IMR-90 (cell line): Measurements from ENCODE around the gene TRMT1. TPM values are rescaled to one million over a fixed set of nuclear protein-coding genes. Genes with fewer than 3 reads are reported as not detected.

Experiments
- ATAC-seq: fragments of 200-7000 bp; cut with Tn5 transposase; 2 replicates; pipeline ENCODE4 v1.9.1; 2020; ENCODE audit warnings: low read depth, mild to moderate bottlenecking, moderate library complexity
- BruUV-seq: library from RNA; stranded (reverse); fragments of 400-500 nt; replicated peaks from 2 replicates; lab custom pipeline; 2021; lab: Mats Ljungman, UMichigan
- CTCF ChIA-PET: fragments of 300-600 bp; formaldehyde crosslinking; extraction: SDS; loops from one replicate; lab custom pipeline; 2021; ENCODE audit warnings: antibody characterized with exemption; lab: Yijun Ruan, JAX
- POLR2A ChIA-PET: fragments of 300-600 bp; sonication (Branson Sonifier 250); formaldehyde crosslinking; loops from one replicate; lab custom pipeline; 2022; ENCODE audit warnings: antibody characterized with exemption; ENCODE audit not compliant: unreplicated experiment; lab: Charles Lee
- DNase-seq: peaks from one replicate; pipeline ENCODE4 v3.0.0; 2013
- H2AFZ ChIP-seq: replicated peaks from 2 replicates; pipeline ENCODE3; 2013; ENCODE audit warnings: low read length, mild to moderate bottlenecking; ENCODE audit not compliant: poor library complexity
- H2AK5ac ChIP-seq: 2 replicates; pipeline ENCODE4 v1.6.1; 2013; ENCODE audit warnings: low read depth, low read length, inconsistent platforms
- H2AK9ac ChIP-seq: replicated peaks from 2 replicates; pipeline ENCODE3; 2013; ENCODE audit warnings: mild to moderate bottlenecking, low read depth, low read length, moderate library complexity; ENCODE audit not compliant: poor library complexity
- H2BK120ac ChIP-seq: 2 replicates; pipeline ENCODE4 v1.6.1; 2013; ENCODE audit warnings: low read depth, low read length, inconsistent platforms
- H2BK15ac ChIP-seq: 3 replicates; pipeline ENCODE4 v1.6.1; 2013; ENCODE audit warnings: low read depth, low read length, inconsistent platforms
- H2BK20ac ChIP-seq: 2 replicates; pipeline ENCODE4 v1.6.1; 2013; ENCODE audit warnings: low read depth, mild to moderate bottlenecking, inconsistent platforms, low read length, moderate library complexity
- H2BK5ac ChIP-seq: 2 replicates; pipeline ENCODE4 v1.6.1; 2013; ENCODE audit warnings: mild to moderate bottlenecking, low read depth, low read length, inconsistent platforms; ENCODE audit not compliant: poor library complexity, severe bottlenecking
- H3K14ac ChIP-seq: replicated peaks from 2 replicates; pipeline ENCODE4 v1.6.1; 2013; ENCODE audit warnings: low read depth, low read length, inconsistent platforms
- H3K18ac ChIP-seq: 2 replicates; pipeline ENCODE4 v1.6.1; 2013; ENCODE audit warnings: low read depth, low read length, control low read depth
- H3K23ac ChIP-seq: 2 replicates; pipeline ENCODE4 v1.6.1; 2013; ENCODE audit warnings: low read depth, low read length, inconsistent platforms
- H3K27ac ChIP-seq: 2 replicates; pipeline ENCODE4 v1.5.1; 2013; ENCODE audit warnings: mild to moderate bottlenecking, control low read depth, low read length; ENCODE audit not compliant: insufficient read depth
- H3K27me3 ChIP-seq: 2 replicates; pipeline ENCODE4 v1.6.1; 2013; ENCODE audit warnings: low read length; ENCODE audit not compliant: control insufficient read depth, insufficient read depth
- H3K36me3 ChIP-seq: 2 replicates; pipeline ENCODE4 v1.6.1; 2013; ENCODE audit warnings: low read length, mixed read lengths; ENCODE audit not compliant: control insufficient read depth, insufficient read depth
- H3K4ac ChIP-seq: 2 replicates; pipeline ENCODE4 v1.6.1; 2013; ENCODE audit warnings: low read depth, low read length, inconsistent platforms
- H3K4me1 ChIP-seq: 2 replicates; pipeline ENCODE4 v1.6.1; 2013; ENCODE audit warnings: low read length, mixed read lengths; ENCODE audit not compliant: control insufficient read depth, insufficient read depth
- H3K4me2 ChIP-seq: 2 replicates; pipeline ENCODE4 v1.6.1; 2013; ENCODE audit warnings: low read depth, mild to moderate bottlenecking, control low read depth, low read length, moderate library complexity
- H3K4me3 ChIP-seq: 2 replicates; pipeline ENCODE4 v1.5.1; 2013; ENCODE audit warnings: low read depth, mild to moderate bottlenecking, control low read depth, low read length, moderate library complexity; ENCODE audit not compliant: insufficient read depth
- H3K56ac ChIP-seq: 2 replicates; pipeline ENCODE4 v1.6.1; 2013; ENCODE audit warnings: low read length, inconsistent platforms; ENCODE audit not compliant: insufficient read depth; ENCODE audit errors: extremely low read depth
- H3K79me1 ChIP-seq, 2 experiments: 2 replicates each; pipeline ENCODE4 v1.6.1; 2013; ENCODE audit warnings: low read length in 2 of 2, inconsistent platforms in 1 of 2, low read depth in 1 of 2
- H3K9ac ChIP-seq: 2 replicates; pipeline ENCODE4 v1.6.1; 2013; ENCODE audit warnings: low read depth, low read length, control low read depth
- H3K9me1 ChIP-seq: 2 replicates; pipeline ENCODE4 v1.6.1; 2013; ENCODE audit warnings: low read length, inconsistent platforms; ENCODE audit not compliant: insufficient read depth
- H3K9me3 ChIP-seq: 2 replicates; pipeline ENCODE4 v1.6.1; 2013; ENCODE audit warnings: low read length; ENCODE audit not compliant: control insufficient read depth, insufficient read depth
- H4K20me1 ChIP-seq: 2 replicates; pipeline ENCODE4 v1.6.1; 2013; ENCODE audit warnings: low read length, inconsistent platforms; ENCODE audit not compliant: insufficient read depth
- H4K5ac ChIP-seq: 2 replicates; pipeline ENCODE4 v1.6.1; 2013; ENCODE audit warnings: mild to moderate bottlenecking, low read depth, low read length, control low read depth
- H4K8ac ChIP-seq, 2 experiments: 2 replicates each; pipeline ENCODE4 v1.6.1; 2013; ENCODE audit warnings: low read depth in 2 of 2, low read length in 2 of 2, control low read depth in 1 of 2, inconsistent platforms in 1 of 2
- H4K91ac ChIP-seq: 2 replicates; pipeline ENCODE4 v1.6.1; 2013; ENCODE audit warnings: low read depth, low read length, inconsistent platforms; ENCODE audit not compliant: insufficient read depth
- CEBPB ChIP-seq: IDR thresholded peaks from 2 replicates; pipeline ENCODE4 v1.6.1; 2012; ENCODE audit warnings: low read depth, low read length, improper control_type of control experiment
- CHD1 ChIP-seq: IDR thresholded peaks from 2 replicates; pipeline ENCODE4 v1.6.1; 2012; ENCODE audit warnings: low read depth, low read length, improper control_type of control experiment
- CTCF ChIP-seq: conservative IDR thresholded peaks from 2 replicates; pipeline ENCODE4 v1.5.1; 2012; ENCODE audit warnings: mild to moderate bottlenecking, low read depth, low read length, improper control_type of control experiment
- FOS ChIP-seq: fragments of 150-350 bp; IDR thresholded peaks from 2 replicates; pipeline ENCODE4 v1.6.1; 2016; ENCODE audit warnings: low read depth, low read length
- MAZ ChIP-seq: IDR thresholded peaks from 2 replicates; pipeline ENCODE4 v1.6.1; 2012; ENCODE audit warnings: low read depth, mild to moderate bottlenecking, low read length, improper control_type of control experiment, moderate library complexity, borderline replicate concordance
- MXI1 ChIP-seq: IDR thresholded peaks from 2 replicates; pipeline ENCODE4 v1.6.1; 2012; ENCODE audit warnings: low read depth, mild to moderate bottlenecking, low read length, moderate library complexity, borderline replicate concordance
- NFE2L2 ChIP-seq: fragments of 150-350 bp; IDR thresholded peaks from 2 replicates; pipeline ENCODE4 v1.6.1; 2016; ENCODE audit warnings: low read depth, mild to moderate bottlenecking, low read length
- POLR2A ChIP-seq: IDR thresholded peaks from 2 replicates; pipeline ENCODE4 v1.6.1; 2012; ENCODE audit warnings: mild to moderate bottlenecking, low read depth, low read length
- RAD21 ChIP-seq: IDR thresholded peaks from 2 replicates; pipeline ENCODE4 v1.6.1; 2012; ENCODE audit warnings: low read length, improper control_type of control experiment
- RCOR1 ChIP-seq: IDR thresholded peaks from 2 replicates; pipeline ENCODE4 v1.6.1; 2012; ENCODE audit warnings: mild to moderate bottlenecking, low read length, improper control_type of control experiment; ENCODE audit not compliant: insufficient replicate concordance
- RFX5 ChIP-seq: IDR thresholded peaks from 2 replicates; pipeline ENCODE4 v1.8.0; 2012; ENCODE audit warnings: low read depth, mild to moderate bottlenecking, low read length, moderate library complexity
- SMC3 ChIP-seq: fragments of 150-350 bp; IDR thresholded peaks from 2 replicates; pipeline ENCODE4 v1.6.1; 2016; ENCODE audit warnings: low read depth, mild to moderate bottlenecking, antibody characterized with exemption, low read length, moderate library complexity
- WGBS, 2 experiments: methylation state at CpG; one replicate each; pipeline versions ENCODE4 v1.1.5 to v1.1.7; 2013; ENCODE audit warnings: missing lambda C conversion rate in 2 of 2; ENCODE audit not compliant: insufficient read length in 1 of 2; ENCODE audit errors: extremely low coverage in 2 of 2; 5-methylcytosine and 5-hydroxymethylcytosine counted together
- dilution Hi-C: fragments of 300-500 bp; cut with HindIII; formaldehyde crosslinking; loops from one replicate; pipeline ENCODE4 v1.14.3; 2018; ENCODE audit warnings: low sequenced_read_pairs; ENCODE audit not compliant: unreplicated experiment
- in situ Hi-C: fragments of 300-500 bp; cut with MboI; formaldehyde crosslinking; loops from 3 replicates; pipeline ENCODE4 v1.14.3; 2019; ENCODE audit warnings: low sequenced_read_pairs, inconsistent platforms, mixed read lengths
- intact Hi-C: fragments of 100-400 bp; cut with micrococcal nuclease; formaldehyde crosslinking; loops from 2 replicates; pipeline ENCODE4 v1.10.0; 2022
- polyA plus RNA-seq, 3 experiments: library from polyadenylated mRNA; depleted of rRNA; stranded (reverse); fragments of >200 nt; gene quantifications; 2 replicates each; pipeline ENCODE4 v1.2.3, GENCODE V29; 2012; ENCODE audit warnings: low replicate concordance in 1 of 3
- total RNA-seq: library from RNA; depleted of rRNA; stranded (reverse); fragments of >200 nt; gene quantifications from 2 replicates; pipeline ENCODE4 v1.2.3, GENCODE V29; 2012
- TF ChIP-seq, protein P1 (sequence below): fragments of 150-350 bp; IDR thresholded peaks from 2 replicates; pipeline ENCODE4 v1.6.1; 2017; ENCODE audit warnings: mild to moderate bottlenecking, antibody characterized with exemption, low read length, low read depth
- TF ChIP-seq, protein P2 (sequence below): fragments of 150-350 bp; IDR thresholded peaks from 2 replicates; pipeline ENCODE4 v1.6.1; 2016; ENCODE audit warnings: low read depth, mild to moderate bottlenecking, low read length, moderate library complexity, borderline replicate concordance

The TRMT1 gene
- total and polyA plus RNA-seq, 2 of the 4 experiments (the other 2 are of a cell fraction) = 28.3 to 56.0 TPM

GRCh38 chr19:13100841-13101589 is 15.5 kb downstream of the TRMT1 start:
- Histone ChIP-seq H2BK20ac (no peak overlapping the region), H3K4me2 (no peak overlapping the region), H3K9me3 (no peaks in the 10 kb centered on the region), H3K56ac (no peak overlapping the region), H2BK15ac (no peak overlapping the region), H3K4ac (no peak overlapping the region), H3K4me3 (no peak overlapping the region), H3K27ac (no peak overlapping the region), H2BK120ac (no peak overlapping the region), H4K8ac (no peak overlapping the region), H3K9ac (no peak overlapping the region), H2AK9ac (no peak overlapping the region), H4K91ac (no peak overlapping the region), H3K4me1 (peaks cover 12% of the 10 kb centered on the region), H3K79me1 (peaks cover 0 to 17% of the 10 kb centered on the region in 2 experiments; a peak in 1 of 4 replicates), H2BK5ac (no peak overlapping the region), H3K23ac (no peak overlapping the region), H3K27me3 (no peaks in the 10 kb centered on the region), H2AFZ (no peak overlapping the region), H2AK5ac (no peak overlapping the region), H4K20me1 (no peaks in the 10 kb centered on the region; the same call in 1 of the 2 replicates), H4K5ac (no peak overlapping the region), H3K14ac (no peak overlapping the region), H3K18ac (no peak overlapping the region), H3K36me3 (peaks cover 10% of the 10 kb centered on the region; the same call in 1 of the 2 replicates), H3K9me1 (0 out of 2 replicates have a peak, but pooled peaks cover 4% of the 10 kb centered on the region)
- ATAC-seq = no peak
- ChIA-PET CTCF (interaction anchor here (0.6 kb wide), 1 partner anchor 212 kb away, joined by 4 read pairs; no protein-coding TSS in a partner anchor), POLR2A (interaction anchor here (0.6 kb wide), 1 partner anchor 97 kb away, joined by 7 read pairs; no protein-coding TSS in a partner anchor)
- dilution Hi-C loops = no loop called here
- in situ Hi-C loops = no loop called here
- no TSS peak for BruUV-seq
- WGBS, 2 experiments = no CpG with 5 or more reads among the region's 18 CpGs
- intact Hi-C loops = no loop called here
- DNase-seq = no peak
- TF ChIP-seq NFE2L2 (no peak), RCOR1 (no peak), FOS (no peak), MAZ (no peak), CEBPB (no peak), CTCF (peak; percentile 35), CHD1 (no peak), MXI1 (no peak), RAD21 (peak; percentile 36; the same call in 1 of the 2 replicates), RFX5 (no peak), SMC3 (0 out of 2 replicates have a peak, but pooled peaks have one; percentile 3), POLR2A (no peak)
- TF ChIP-seq, protein P1, sequence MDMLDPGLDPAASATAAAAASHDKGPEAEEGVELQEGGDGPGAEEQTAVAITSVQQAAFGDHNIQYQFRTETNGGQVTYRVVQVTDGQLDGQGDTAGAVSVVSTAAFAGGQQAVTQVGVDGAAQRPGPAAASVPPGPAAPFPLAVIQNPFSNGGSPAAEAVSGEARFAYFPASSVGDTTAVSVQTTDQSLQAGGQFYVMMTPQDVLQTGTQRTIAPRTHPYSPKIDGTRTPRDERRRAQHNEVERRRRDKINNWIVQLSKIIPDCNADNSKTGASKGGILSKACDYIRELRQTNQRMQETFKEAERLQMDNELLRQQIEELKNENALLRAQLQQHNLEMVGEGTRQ = no peak
- TF ChIP-seq, protein P2, sequence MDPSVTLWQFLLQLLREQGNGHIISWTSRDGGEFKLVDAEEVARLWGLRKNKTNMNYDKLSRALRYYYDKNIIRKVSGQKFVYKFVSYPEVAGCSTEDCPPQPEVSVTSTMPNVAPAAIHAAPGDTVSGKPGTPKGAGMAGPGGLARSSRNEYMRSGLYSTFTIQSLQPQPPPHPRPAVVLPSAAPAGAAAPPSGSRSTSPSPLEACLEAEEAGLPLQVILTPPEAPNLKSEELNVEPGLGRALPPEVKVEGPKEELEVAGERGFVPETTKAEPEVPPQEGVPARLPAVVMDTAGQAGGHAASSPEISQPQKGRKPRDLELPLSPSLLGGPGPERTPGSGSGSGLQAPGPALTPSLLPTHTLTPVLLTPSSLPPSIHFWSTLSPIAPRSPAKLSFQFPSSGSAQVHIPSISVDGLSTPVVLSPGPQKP = no peak
